ENCODE data around the gene PPP5C.
"Not testable (repeated sequence)": the region's sequence is repeated elsewhere in the genome, so short reads cannot be mapped to it uniquely, and the experiment has no call there.

PPP5C gene

GRCh38 chr19:46412650-46413261, 65.9 kb downstream of the PPP5C start:
- Histone ChIP-seq H3K27me3 (replicated peaks; ENCODE audit: control insufficient read depth, insufficient read depth, low read length, poor library complexity, severe bottlenecking) (peaks cover 35% of the 10 kb centered on the region), H3K27ac (ENCODE audit: insufficient read depth, low read length, poor library complexity, severe bottlenecking) (no peak overlapping the region), H3K4me3 (ENCODE audit: insufficient read depth, low read depth, low read length, poor library complexity, severe bottlenecking) (no peak overlapping the region), H3K36me3 (ENCODE audit: control insufficient read depth, insufficient read depth, low read length) (no peaks in the 10 kb centered on the region), H3K4me1 (ENCODE audit: control insufficient read depth, insufficient read depth, low read length, poor library complexity, severe bottlenecking) (peaks cover 5% of the 10 kb centered on the region), H3K9me3 (ENCODE audit: control insufficient read depth, low read length) (no peaks in the 10 kb centered on the region)
- DNase-seq = no peak

GRCh38 chr19:46413262-46414031, 66.6 kb downstream of the PPP5C start, which contains the start of gene CCDC8:
Gene CCDC8, minus strand, starts transcription at chr19:46413564. Its CDS starts 754 bp downstream, at chr19:46412810.
- Histone ChIP-seq H3K27ac (ENCODE audit: insufficient read depth, low read length, poor library complexity, severe bottlenecking) (no peak within 1 kb of the TSS), H3K27me3 (replicated peaks; ENCODE audit: control insufficient read depth, insufficient read depth, low read length, poor library complexity, severe bottlenecking) (peaks cover 31% of the 10 kb centered on the region), H3K4me3 (ENCODE audit: insufficient read depth, low read depth, low read length, poor library complexity, severe bottlenecking) (no peak within 1 kb of the TSS), H3K4me1 (ENCODE audit: control insufficient read depth, insufficient read depth, low read length, poor library complexity, severe bottlenecking) (peaks cover 5% of the 10 kb centered on the region), H3K9me3 (ENCODE audit: control insufficient read depth, low read length) (no peaks in the 10 kb centered on the region), H3K36me3 (ENCODE audit: control insufficient read depth, insufficient read depth, low read length) (no peaks in the 10 kb centered on the region)
- DNase-seq = no peak

GRCh38 chr19:46414899-46415298, 68.0 kb downstream of the PPP5C start:
- H3K9me3 ChIP-seq (ENCODE audit: control insufficient read depth, low read length); H3K36me3 ChIP-seq (ENCODE audit: control insufficient read depth, insufficient read depth, low read length); H3K27ac ChIP-seq (ENCODE audit: insufficient read depth, low read length, poor library complexity, severe bottlenecking); H3K4me3 ChIP-seq (ENCODE audit: insufficient read depth, low read depth, low read length, poor library complexity, severe bottlenecking); H3K4me1 ChIP-seq (ENCODE audit: control insufficient read depth, insufficient read depth, low read length, poor library complexity, severe bottlenecking); DNase-seq: not testable (repeated sequence)
- H3K27me3 ChIP-seq (replicated peaks; ENCODE audit: control insufficient read depth, insufficient read depth, low read length, poor library complexity, severe bottlenecking) = peaks cover 28% of the 10 kb centered on the region

- not testable (repeated sequence) for H3K36me3 ChIP-seq (ENCODE audit: control insufficient read depth, insufficient read depth, low read length); H3K27ac ChIP-seq (ENCODE audit: insufficient read depth, low read length, poor library complexity, severe bottlenecking); H3K4me3 ChIP-seq (ENCODE audit: insufficient read depth, low read depth, low read length, poor library complexity, severe bottlenecking); H3K4me1 ChIP-seq (ENCODE audit: control insufficient read depth, insufficient read depth, low read length, poor library complexity, severe bottlenecking); DNase-seq; H3K9me3 ChIP-seq (ENCODE audit: control insufficient read depth, low read length)
- peaks cover 28% of the 10 kb centered on the region for H3K27me3 ChIP-seq (replicated peaks; ENCODE audit: control insufficient read depth, insufficient read depth, low read length, poor library complexity, severe bottlenecking)
These were observed 69.2 kb downstream of the PPP5C start for GRCh38 chr19:46415804-46416709.

- H3K27ac ChIP-seq (ENCODE audit: insufficient read depth, low read length, poor library complexity, severe bottlenecking) = no peak overlapping the region
- no peak overlapping the region for H3K4me3 ChIP-seq (ENCODE audit: insufficient read depth, low read depth, low read length, poor library complexity, severe bottlenecking)
- H3K27me3 ChIP-seq (replicated peaks; ENCODE audit: control insufficient read depth, insufficient read depth, low read length, poor library complexity, severe bottlenecking) = peaks cover 6% of the 10 kb centered on the region
- H3K9me3 ChIP-seq (ENCODE audit: control insufficient read depth, low read length) = no peaks in the 10 kb centered on the region
- no peaks in the 10 kb centered on the region for H3K36me3 ChIP-seq (ENCODE audit: control insufficient read depth, insufficient read depth, low read length)
- H3K4me1 ChIP-seq (ENCODE audit: control insufficient read depth, insufficient read depth, low read length, poor library complexity, severe bottlenecking) = peaks cover 5% of the 10 kb centered on the region
- DNase-seq = no peak
These were observed 73.2 kb downstream of the PPP5C start for GRCh38 chr19:46420056-46420455.

GRCh38 chr19:46422344-46422743, 75.5 kb downstream of the PPP5C start:
- Histone ChIP-seq H3K4me1 (ENCODE audit: control insufficient read depth, insufficient read depth, low read length, poor library complexity, severe bottlenecking) (no peaks in the 10 kb centered on the region), H3K27me3 (replicated peaks; ENCODE audit: control insufficient read depth, insufficient read depth, low read length, poor library complexity, severe bottlenecking) (peaks cover 13% of the 10 kb centered on the region), H3K9me3 (ENCODE audit: control insufficient read depth, low read length) (no peaks in the 10 kb centered on the region), H3K36me3 (ENCODE audit: control insufficient read depth, insufficient read depth, low read length) (no peaks in the 10 kb centered on the region), H3K27ac (ENCODE audit: insufficient read depth, low read length, poor library complexity, severe bottlenecking) (no peak overlapping the region), H3K4me3 (ENCODE audit: insufficient read depth, low read depth, low read length, poor library complexity, severe bottlenecking) (no peak overlapping the region)
- no peak for DNase-seq

- no peak for DNase-seq
- no peak overlapping the region for H3K27ac ChIP-seq (ENCODE audit: insufficient read depth, low read length, poor library complexity, severe bottlenecking)
- peaks cover 18% of the 10 kb centered on the region for H3K27me3 ChIP-seq (replicated peaks; ENCODE audit: control insufficient read depth, insufficient read depth, low read length, poor library complexity, severe bottlenecking)
- no peaks in the 10 kb centered on the region for H3K9me3 ChIP-seq (ENCODE audit: control insufficient read depth, low read length)
- no peaks in the 10 kb centered on the region for H3K36me3 ChIP-seq (ENCODE audit: control insufficient read depth, insufficient read depth, low read length)
- no peak overlapping the region for H3K4me3 ChIP-seq (ENCODE audit: insufficient read depth, low read depth, low read length, poor library complexity, severe bottlenecking)
- no peaks in the 10 kb centered on the region for H3K4me1 ChIP-seq (ENCODE audit: control insufficient read depth, insufficient read depth, low read length, poor library complexity, severe bottlenecking)
These were observed 76.3 kb downstream of the PPP5C start for GRCh38 chr19:46423188-46423587.

- Histone ChIP-seq H3K36me3 (ENCODE audit: control insufficient read depth, insufficient read depth, low read length) (no peaks in the 10 kb centered on the region), H3K9me3 (ENCODE audit: control insufficient read depth, low read length) (no peaks in the 10 kb centered on the region), H3K27me3 (replicated peaks; ENCODE audit: control insufficient read depth, insufficient read depth, low read length, poor library complexity, severe bottlenecking) (peaks cover 23% of the 10 kb centered on the region), H3K4me1 (ENCODE audit: control insufficient read depth, insufficient read depth, low read length, poor library complexity, severe bottlenecking) (peaks cover 6% of the 10 kb centered on the region), H3K27ac (ENCODE audit: insufficient read depth, low read length, poor library complexity, severe bottlenecking) (no peak overlapping the region), H3K4me3 (ENCODE audit: insufficient read depth, low read depth, low read length, poor library complexity, severe bottlenecking) (no peak overlapping the region)
- DNase-seq = no peak
These were observed 79.2 kb downstream of the PPP5C start for GRCh38 chr19:46426035-46426505.

GRCh38 chr19:46426506-46427162, 79.7 kb downstream of the PPP5C start:
- H3K36me3 ChIP-seq (ENCODE audit: control insufficient read depth, insufficient read depth, low read length) = no peaks in the 10 kb centered on the region
- peaks cover 6% of the 10 kb centered on the region for H3K4me1 ChIP-seq (ENCODE audit: control insufficient read depth, insufficient read depth, low read length, poor library complexity, severe bottlenecking)
- H3K9me3 ChIP-seq (ENCODE audit: control insufficient read depth, low read length) = no peaks in the 10 kb centered on the region
- peaks cover 23% of the 10 kb centered on the region for H3K27me3 ChIP-seq (replicated peaks; ENCODE audit: control insufficient read depth, insufficient read depth, low read length, poor library complexity, severe bottlenecking)
- DNase-seq = no peak
- H3K27ac ChIP-seq (ENCODE audit: insufficient read depth, low read length, poor library complexity, severe bottlenecking) = no peak overlapping the region
- no peak overlapping the region for H3K4me3 ChIP-seq (ENCODE audit: insufficient read depth, low read depth, low read length, poor library complexity, severe bottlenecking)
